ENCODE results near the gene ARHGEF39. TPM values are rescaled to one million over a fixed set of nuclear protein-coding genes. Genes with fewer than 3 reads are reported as not detected.

Gene ARHGEF39
- total RNA-seq, 1 donor from 2014 or later, result 28.0 TPM

- Mint-ChIP-seq H3K4me1 (peaks cover 14% of the 10 kb centered on the region), H3K9me3 (no peaks in the 10 kb centered on the region), H3K4me3 (no peak overlapping the region), H3K27ac (ENCODE audit: unreplicated experiment) (no peak overlapping the region), H3K36me3 (ENCODE audit: low read depth) (peaks cover 6% of the 10 kb centered on the region), H3K27me3 (ENCODE audit: low read depth) (peaks cover 3% of the 10 kb centered on the region)
- TF ChIP-seq CTCF (conservative IDR thresholded peaks at IDR 0.05), result no peak
- no peak for DNase-seq (ENCODE audit: low read depth, low spot score)
Measured at GRCh38 chr9:35679766-35680330, 14.9 kb upstream of the ARHGEF39 start.

DNA sequence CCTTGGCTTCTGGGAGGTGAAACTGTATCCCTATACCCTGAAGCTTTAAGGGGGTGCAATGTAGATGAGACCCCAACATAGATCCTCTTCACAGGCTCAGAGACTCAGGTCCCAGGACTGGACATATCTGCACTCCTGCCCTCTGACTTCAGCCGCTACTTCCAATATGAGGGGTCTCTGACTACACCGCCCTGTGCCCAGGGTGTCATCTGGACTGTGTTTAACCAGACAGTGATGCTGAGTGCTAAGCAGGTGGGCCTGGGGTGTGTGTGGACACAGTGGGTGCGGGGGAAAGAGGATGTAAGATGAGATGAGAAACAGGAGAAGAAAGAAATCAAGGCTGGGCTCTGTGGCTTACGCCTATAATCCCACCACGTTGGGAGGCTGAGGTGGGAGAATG is 14.1 kb upstream of the ARHGEF39 start:
- DNase-seq (ENCODE audit: low read depth, low spot score), result no peak
- Mint-ChIP-seq H3K4me3 (no peak overlapping the region), H3K27me3 (ENCODE audit: low read depth) (peaks cover 8% of the 10 kb centered on the region), H3K36me3 (ENCODE audit: low read depth) (peaks cover 6% of the 10 kb centered on the region), H3K9me3 (no peaks in the 10 kb centered on the region), H3K4me1 (peaks cover 20% of the 10 kb centered on the region), H3K27ac (ENCODE audit: unreplicated experiment) (no peak overlapping the region)
- TF ChIP-seq CTCF (conservative IDR thresholded peaks at IDR 0.05), result no peak

- Mint-ChIP-seq H3K27me3 (ENCODE audit: low read depth) (peaks cover 8% of the 10 kb centered on the region), H3K9me3 (no peaks in the 10 kb centered on the region), H3K36me3 (ENCODE audit: low read depth) (no peaks in the 10 kb centered on the region), H3K4me3 (peak overlapping the region; percentile 75), H3K4me1 (peaks cover 11% of the 10 kb centered on the region), H3K27ac (ENCODE audit: unreplicated experiment) (no peak overlapping the region)
- DNase-seq (ENCODE audit: low read depth, low spot score), result peak; percentile 90
- TF ChIP-seq CTCF (conservative IDR thresholded peaks at IDR 0.05), result no peak
Measured at GRCh38 chr9:35675732-35676392, 10.9 kb upstream of the ARHGEF39 start.

GRCh38 chr9:35675204-35675603 is 10.2 kb upstream of the ARHGEF39 start:
- H3K27me3 Mint-ChIP-seq (ENCODE audit: low read depth), result peaks cover 8% of the 10 kb centered on the region
- no peaks in the 10 kb centered on the region for H3K9me3 Mint-ChIP-seq
- H3K36me3 Mint-ChIP-seq (ENCODE audit: low read depth), result no peaks in the 10 kb centered on the region
- H3K4me1 Mint-ChIP-seq, result peaks cover 11% of the 10 kb centered on the region
- TF ChIP-seq CTCF (conservative IDR thresholded peaks at IDR 0.05), result no peak
- H3K4me3 Mint-ChIP-seq, result peak overlapping the region; percentile 75
- DNase-seq (ENCODE audit: low read depth, low spot score), result no peak
- no peak overlapping the region for H3K27ac Mint-ChIP-seq (ENCODE audit: unreplicated experiment)

DNA sequence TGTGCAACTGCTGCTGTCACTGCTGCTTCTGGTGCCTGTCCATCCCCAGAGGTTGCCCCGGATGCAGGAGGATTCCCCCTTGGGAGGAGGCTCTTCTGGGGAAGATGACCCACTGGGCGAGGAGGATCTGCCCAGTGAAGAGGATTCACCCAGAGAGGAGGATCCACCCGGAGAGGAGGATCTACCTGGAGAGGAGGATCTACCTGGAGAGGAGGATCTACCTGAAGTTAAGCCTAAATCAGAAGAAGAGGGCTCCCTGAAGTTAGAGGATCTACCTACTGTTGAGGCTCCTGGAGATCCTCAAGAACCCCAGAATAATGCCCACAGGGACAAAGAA is 9.0 kb upstream of the ARHGEF39 start:
- no peaks in the 10 kb centered on the region for H3K36me3 Mint-ChIP-seq (ENCODE audit: low read depth)
- no peaks in the 10 kb centered on the region for H3K9me3 Mint-ChIP-seq
- peaks cover 11% of the 10 kb centered on the region for H3K4me1 Mint-ChIP-seq
- TF ChIP-seq CTCF (conservative IDR thresholded peaks at IDR 0.05), result no peak
- peak overlapping the region; percentile 74 for H3K4me3 Mint-ChIP-seq
- peaks cover 8% of the 10 kb centered on the region for H3K27me3 Mint-ChIP-seq (ENCODE audit: low read depth)
- no peak for DNase-seq (ENCODE audit: low read depth, low spot score)
- no peak overlapping the region for H3K27ac Mint-ChIP-seq (ENCODE audit: unreplicated experiment)
